Measurements from ENCODE around the gene HLA-DRB5. TPM values are rescaled to one million over a fixed set of nuclear protein-coding genes. Genes with fewer than 3 reads are reported as not detected.

The HLA-DRB5 gene
- 1.6 and 12.3 TPM in 2 replicates for total RNA-seq

GRCh38 chr6:32529697-32530430, at the start of gene HLA-DRB5:
TSS of gene HLA-DRB5 (minus strand) at chr6:32530287. CDS start at chr6:32530224, 63 bp downstream.

Other genes with a start within 250 kb of the HLA-DRB5 start
- not detected in 2 replicates for gene TSBP1, start 158.4 kb downstream of the HLA-DRB5 start, total RNA-seq
- gene BTNL2, start 123.1 kb downstream of the HLA-DRB5 start, total RNA-seq, result not detected in 2 replicates
- gene HLA-DRA, start 90.4 kb downstream of the HLA-DRB5 start, total RNA-seq, result 2.9 TPM in 1 of 2 replicates, not detected in the other
- 4.2 and 55.4 TPM in 2 replicates for gene HLA-DRB1, start 59.6 kb upstream of the HLA-DRB5 start, total RNA-seq
- gene HLA-DQA1, start 107.1 kb upstream of the HLA-DRB5 start, total RNA-seq, result not detected in 2 replicates
- 1.6 TPM in 1 of 2 replicates, not detected in the other for gene HLA-DQB1, start 136.4 kb upstream of the HLA-DRB5 start, total RNA-seq
- not detected in 2 replicates for gene HLA-DQA2, start 211.1 kb upstream of the HLA-DRB5 start, total RNA-seq
- gene HLA-DQB2, start 233.2 kb upstream of the HLA-DRB5 start, total RNA-seq, result not detected in 2 replicates

Measured in bladder microvascular endothelial cell (primary cell).